ENCODE results near the gene FKBP9.
"Not testable (repeated sequence)": the region's sequence is repeated elsewhere in the genome, so short reads cannot be mapped to it uniquely, and the experiment has no call there.

The FKBP9 gene

DNA sequence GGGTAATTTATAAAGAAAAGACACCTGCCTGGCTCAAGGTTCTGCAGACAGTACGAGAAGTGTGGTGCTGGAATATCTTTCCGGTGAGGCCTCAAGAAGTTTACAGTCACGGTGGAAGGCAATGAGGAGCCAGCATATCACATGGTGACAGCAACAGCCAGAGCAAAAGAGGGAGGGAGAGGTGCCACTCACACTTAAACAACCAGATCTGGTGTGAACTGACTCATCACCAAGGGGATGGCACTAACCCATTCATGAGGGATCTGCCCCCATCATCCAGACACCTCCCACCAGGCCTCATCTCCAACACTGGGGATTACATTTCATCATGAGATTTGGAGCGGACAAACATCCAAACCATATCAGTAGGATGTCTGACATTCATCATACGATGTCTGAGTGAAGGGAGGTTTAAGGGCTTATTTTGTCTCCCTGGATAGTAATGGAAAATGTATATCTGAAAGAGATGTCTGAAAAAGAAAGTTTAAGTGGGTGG lies 42.2 kb upstream of the FKBP9 start:
- no peak overlapping the region for H3K23ac ChIP-seq (ENCODE audit: low read length in 2 of 2)
- H3K9me3 ChIP-seq (ENCODE audit: control insufficient read depth, low read length), result no peaks in the 10 kb centered on the region
- H3K79me1 ChIP-seq (replicated peaks; ENCODE audit: low read length, poor library complexity, severe bottlenecking), result no peaks in the 10 kb centered on the region
- no peak overlapping the region for H4K91ac ChIP-seq (ENCODE audit: low read length)
- H3K27ac ChIP-seq (ENCODE audit: low read length, poor library complexity, severe bottlenecking), result no peak overlapping the region
- H3K36me3 ChIP-seq (ENCODE audit: control insufficient read depth in 1 of 2, insufficient read depth in 2 of 2, low read depth in 1 of 2, low read length in 2 of 2), result peaks cover 30 to 61% of the 10 kb centered on the region in 2 experiments
- H4K8ac ChIP-seq (ENCODE audit: low read length), result no peak overlapping the region
- no peak overlapping the region for H2AK5ac ChIP-seq (ENCODE audit: low read length, severe bottlenecking)
- H2BK12ac ChIP-seq (ENCODE audit: low read length in 2 of 2), result no peak overlapping the region
- H3K18ac ChIP-seq (ENCODE audit: low read depth in 1 of 2, low read length in 2 of 2), result no peak overlapping the region
- no peak overlapping the region for H2AFZ ChIP-seq (ENCODE audit: low read depth, low read length)
- no peak overlapping the region for H2BK120ac ChIP-seq (ENCODE audit: low read depth, low read length)
- H3K4me2 ChIP-seq (ENCODE audit: low read length, poor library complexity, severe bottlenecking), result no peak overlapping the region
- H2BK5ac ChIP-seq (ENCODE audit: low read depth, low read length, poor library complexity, severe bottlenecking), result no peak overlapping the region
- no peak overlapping the region for H3K14ac ChIP-seq (ENCODE audit: low read length in 2 of 2)
- H3K4ac ChIP-seq (ENCODE audit: low read depth in 1 of 2, low read length in 2 of 2), result no peak overlapping the region
- H3K9ac ChIP-seq (ENCODE audit: low read length), result no peak overlapping the region
- no peak overlapping the region for H3K4me3 ChIP-seq (ENCODE audit: insufficient read depth in 1 of 2, low read depth in 1 of 2, low read length in 2 of 2)
- H3K4me1 ChIP-seq (ENCODE audit: control insufficient read depth, insufficient read depth, low read depth, low read length), result no peaks in the 10 kb centered on the region
- no peaks in the 10 kb centered on the region for H3K27me3 ChIP-seq (ENCODE audit: control insufficient read depth in 1 of 2, insufficient read depth in 1 of 2, low read length in 2 of 2)
- WGBS, result 95% methylated on average over 5 of the region's 5 CpGs
- no peak overlapping the region for H2BK15ac ChIP-seq (ENCODE audit: low read depth, poor library complexity, severe bottlenecking)
- no peak for DNase-seq

DNA sequence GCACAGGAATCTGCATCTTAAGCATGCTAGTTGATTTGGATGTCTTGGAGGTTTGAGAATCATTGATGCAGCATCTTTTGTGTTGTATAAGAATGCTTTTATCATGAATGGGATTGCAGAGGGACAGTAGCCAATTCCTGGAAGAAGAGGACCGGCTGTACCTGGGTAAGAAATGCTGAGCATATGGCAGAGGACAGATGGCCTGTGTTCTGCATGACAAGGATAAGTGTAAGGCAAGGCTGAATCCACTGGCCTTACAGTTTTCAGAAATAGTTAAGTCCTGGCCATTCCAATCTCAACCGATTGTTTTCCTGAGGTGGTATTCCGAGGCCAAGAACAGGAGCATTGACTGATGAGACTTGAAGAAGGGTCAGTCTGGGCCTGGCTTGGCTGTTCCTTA lies 41.2 kb upstream of the FKBP9 start:
- Histone ChIP-seq H3K27ac (ENCODE audit: low read length, poor library complexity, severe bottlenecking) (no peak overlapping the region), H3K4ac (ENCODE audit: low read depth in 1 of 2, low read length in 2 of 2) (no peak overlapping the region), H3K36me3 (ENCODE audit: control insufficient read depth in 1 of 2, insufficient read depth in 2 of 2, low read depth in 1 of 2, low read length in 2 of 2) (peaks cover 30 to 68% of the 10 kb centered on the region in 2 experiments), H2AFZ (ENCODE audit: low read depth, low read length) (no peak overlapping the region), H3K4me3 (ENCODE audit: insufficient read depth in 1 of 2, low read depth in 1 of 2, low read length in 2 of 2) (no peak overlapping the region), H3K79me1 (replicated peaks; ENCODE audit: low read length, poor library complexity, severe bottlenecking) (no peaks in the 10 kb centered on the region), H3K4me2 (ENCODE audit: low read length, poor library complexity, severe bottlenecking) (no peak overlapping the region), H3K9me3 (ENCODE audit: control insufficient read depth, low read length) (no peaks in the 10 kb centered on the region), H3K27me3 (ENCODE audit: control insufficient read depth in 1 of 2, insufficient read depth in 1 of 2, low read length in 2 of 2) (no peaks in the 10 kb centered on the region), H2BK5ac (ENCODE audit: low read depth, low read length, poor library complexity, severe bottlenecking) (no peak overlapping the region), H4K91ac (ENCODE audit: low read length) (no peak overlapping the region), H3K14ac (ENCODE audit: low read length in 2 of 2) (no peak overlapping the region), H2AK5ac (ENCODE audit: low read length, severe bottlenecking) (no peak overlapping the region), H3K4me1 (ENCODE audit: control insufficient read depth, insufficient read depth, low read depth, low read length) (no peaks in the 10 kb centered on the region), H3K23ac (ENCODE audit: low read length in 2 of 2) (no peak overlapping the region), H3K18ac (ENCODE audit: low read depth in 1 of 2, low read length in 2 of 2) (no peak overlapping the region), H2BK15ac (ENCODE audit: low read depth, poor library complexity, severe bottlenecking) (no peak overlapping the region), H2BK120ac (ENCODE audit: low read depth, low read length) (peak overlapping the region; percentile 61), H3K9ac (ENCODE audit: low read length) (no peak overlapping the region), H2BK12ac (ENCODE audit: low read length in 2 of 2) (no peak overlapping the region), H4K8ac (ENCODE audit: low read length) (no peak overlapping the region)
- WGBS, result 97% methylated on average over 3 of the region's 3 CpGs
- DNase-seq, result no peak

DNA sequence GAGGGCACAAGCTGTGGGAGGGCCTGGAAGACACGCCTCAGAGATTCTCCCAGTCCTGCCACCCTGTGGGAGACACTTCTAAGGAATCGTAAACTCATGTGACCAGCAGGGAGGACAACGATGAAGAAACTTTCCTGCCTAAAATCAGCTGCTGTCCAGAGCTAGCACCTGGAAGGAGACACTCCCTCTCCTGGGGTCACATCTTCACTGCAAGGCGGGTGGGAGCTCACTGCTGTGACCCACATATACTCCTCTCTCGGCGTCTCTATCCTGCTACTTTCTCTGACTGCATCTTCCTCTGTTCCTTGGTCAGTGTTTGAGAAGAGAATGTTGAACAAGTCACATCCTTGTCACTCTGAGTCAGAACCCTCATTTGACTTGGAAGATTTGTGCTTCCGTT lies 40.2 kb upstream of the FKBP9 start:
- H3K18ac ChIP-seq (ENCODE audit: low read depth in 1 of 2, low read length in 2 of 2); H3K4me2 ChIP-seq (ENCODE audit: low read length, poor library complexity, severe bottlenecking); H2BK120ac ChIP-seq (ENCODE audit: low read depth, low read length); H4K91ac ChIP-seq (ENCODE audit: low read length); H3K27ac ChIP-seq (ENCODE audit: low read length, poor library complexity, severe bottlenecking); H3K79me1 ChIP-seq (replicated peaks; ENCODE audit: low read length, poor library complexity, severe bottlenecking); H3K14ac ChIP-seq (ENCODE audit: low read length in 2 of 2); H2AFZ ChIP-seq (ENCODE audit: low read depth, low read length); H4K8ac ChIP-seq (ENCODE audit: low read length); DNase-seq; H3K4me1 ChIP-seq (ENCODE audit: control insufficient read depth, insufficient read depth, low read depth, low read length); H3K27me3 ChIP-seq (ENCODE audit: control insufficient read depth in 1 of 2, insufficient read depth in 1 of 2, low read length in 2 of 2); H2BK5ac ChIP-seq (ENCODE audit: low read depth, low read length, poor library complexity, severe bottlenecking); H2AK5ac ChIP-seq (ENCODE audit: low read length, severe bottlenecking); H3K23ac ChIP-seq (ENCODE audit: low read length in 2 of 2); H2BK12ac ChIP-seq (ENCODE audit: low read length in 2 of 2); H3K4me3 ChIP-seq (ENCODE audit: insufficient read depth in 1 of 2, low read depth in 1 of 2, low read length in 2 of 2); H3K9me3 ChIP-seq (ENCODE audit: control insufficient read depth, low read length); H3K9ac ChIP-seq (ENCODE audit: low read length); H3K4ac ChIP-seq (ENCODE audit: low read depth in 1 of 2, low read length in 2 of 2); H2BK15ac ChIP-seq (ENCODE audit: low read depth, poor library complexity, severe bottlenecking): not testable (repeated sequence)
- WGBS, result no CpG with 5 or more reads among the region's 7 CpGs
- H3K36me3 ChIP-seq (ENCODE audit: control insufficient read depth in 1 of 2, insufficient read depth in 2 of 2, low read depth in 1 of 2, low read length in 2 of 2), result peaks cover 30 to 78% of the 10 kb centered on the region in 2 experiments

DNA sequence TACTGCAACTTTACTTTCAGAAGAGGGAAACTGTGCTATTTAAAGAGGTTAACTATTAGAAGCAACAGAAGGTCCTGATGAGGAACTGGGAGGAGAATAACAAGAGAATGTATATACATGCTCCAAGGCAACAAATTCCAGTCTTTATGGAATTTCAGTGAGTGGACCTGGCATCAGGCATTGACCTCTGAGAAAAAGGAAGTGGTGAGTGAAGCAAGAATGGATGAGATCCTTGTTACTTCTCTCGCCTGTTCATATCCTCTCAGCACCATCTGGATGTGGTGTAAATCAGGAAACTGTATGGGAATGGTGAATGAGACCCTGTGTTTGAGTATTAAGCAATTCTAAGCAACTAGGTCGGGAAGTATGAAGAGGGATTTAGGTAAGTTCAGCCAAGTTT lies 35.3 kb upstream of the FKBP9 start:
- peak; percentile 72 for DNase-seq
- Histone ChIP-seq H3K27me3 (ENCODE audit: control insufficient read depth in 1 of 2, insufficient read depth in 1 of 2, low read length in 2 of 2) (no peaks in the 10 kb centered on the region), H3K36me3 (ENCODE audit: control insufficient read depth in 1 of 2, insufficient read depth in 2 of 2, low read depth in 1 of 2, low read length in 2 of 2) (peaks cover 3 to 78% of the 10 kb centered on the region in 2 experiments), H3K4me3 (ENCODE audit: insufficient read depth in 1 of 2, low read depth in 1 of 2, low read length in 2 of 2) (no peak overlapping the region), H2AFZ (ENCODE audit: low read depth, low read length) (no peak overlapping the region), H4K8ac (ENCODE audit: low read length) (no peak overlapping the region), H3K9ac (ENCODE audit: low read length) (no peak overlapping the region), H2BK12ac (ENCODE audit: low read length in 2 of 2) (no peak overlapping the region), H3K18ac (ENCODE audit: low read depth in 1 of 2, low read length in 2 of 2) (no peak overlapping the region), H2AK5ac (ENCODE audit: low read length, severe bottlenecking) (no peak overlapping the region), H3K9me3 (ENCODE audit: control insufficient read depth, low read length) (no peaks in the 10 kb centered on the region), H3K14ac (ENCODE audit: low read length in 2 of 2) (no peak overlapping the region), H3K4me1 (ENCODE audit: control insufficient read depth, insufficient read depth, low read depth, low read length) (no peaks in the 10 kb centered on the region), H3K27ac (ENCODE audit: low read length, poor library complexity, severe bottlenecking) (no peak overlapping the region), H4K91ac (ENCODE audit: low read length) (no peak overlapping the region), H2BK15ac (ENCODE audit: low read depth, poor library complexity, severe bottlenecking) (no peak overlapping the region), H3K23ac (ENCODE audit: low read length in 2 of 2) (no peak overlapping the region), H2BK5ac (ENCODE audit: low read depth, low read length, poor library complexity, severe bottlenecking) (no peak overlapping the region), H3K4ac (ENCODE audit: low read depth in 1 of 2, low read length in 2 of 2) (no peak overlapping the region), H3K4me2 (ENCODE audit: low read length, poor library complexity, severe bottlenecking) (no peak overlapping the region), H3K79me1 (replicated peaks; ENCODE audit: low read length, poor library complexity, severe bottlenecking) (peaks cover 16% of the 10 kb centered on the region), H2BK120ac (ENCODE audit: low read depth, low read length) (no peak overlapping the region)
- WGBS, result 87% methylated on average over 2 of the region's 2 CpGs

All from mesenchymal stem cell (in vitro differentiated cells and primary cell).